T1000 (cell line): ENCODE results near the gene ENTPD2.
"Not testable (repeated sequence)": the region's sequence is repeated elsewhere in the genome, so short reads cannot be mapped to it uniquely, and the experiment has no call there.

Experiments used
- DNase-seq: peaks from one replicate; lab custom pipeline; 2025; ENCODE audit warnings: mixed read lengths; lab: John Stamatoyannopoulos, UW

The ENTPD2 gene

DNA sequence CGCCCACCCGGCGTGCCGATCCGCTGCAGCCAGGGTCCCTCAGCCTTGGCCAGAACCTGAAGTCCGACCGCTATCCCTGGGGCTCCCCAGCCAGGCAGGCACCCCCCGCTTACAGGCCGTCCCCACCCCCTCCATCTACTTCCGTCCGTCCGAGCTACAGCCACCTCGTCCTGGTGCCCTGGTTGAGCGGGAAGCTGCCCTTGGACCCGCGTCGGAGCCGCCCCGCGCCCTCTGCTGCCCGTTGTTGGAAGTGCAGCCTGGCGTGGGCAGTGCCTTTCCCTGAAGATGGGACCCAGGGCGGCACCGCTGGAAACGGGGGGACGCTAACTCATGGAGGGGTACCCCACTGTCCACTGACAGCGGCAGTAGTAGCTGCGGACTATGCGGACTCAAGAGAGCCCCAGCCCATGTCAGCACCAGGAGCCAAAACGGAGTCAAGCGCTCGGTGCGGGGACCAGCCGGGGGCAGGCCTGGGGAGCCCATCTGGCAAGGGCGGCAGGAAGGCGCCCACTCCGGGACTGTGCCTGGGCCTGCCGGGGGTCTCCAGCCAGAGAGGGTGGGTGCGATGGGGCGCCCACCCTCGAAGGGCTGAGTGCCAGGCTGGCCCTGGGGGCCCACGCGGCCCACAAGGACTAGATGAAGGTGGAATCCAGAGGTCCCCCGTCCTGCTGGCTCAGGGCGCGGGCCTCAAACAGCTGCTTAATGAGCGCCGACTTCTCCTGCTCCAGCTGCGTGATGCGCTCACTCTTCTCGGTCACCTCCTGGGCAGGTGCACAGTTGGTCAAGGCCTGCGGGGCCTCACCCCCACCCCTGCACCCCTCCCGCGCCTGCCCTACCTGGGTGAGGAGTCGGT, 10.4 kb upstream of the ENTPD2 start:
- peak; percentile 18 for DNase-seq

DNA sequence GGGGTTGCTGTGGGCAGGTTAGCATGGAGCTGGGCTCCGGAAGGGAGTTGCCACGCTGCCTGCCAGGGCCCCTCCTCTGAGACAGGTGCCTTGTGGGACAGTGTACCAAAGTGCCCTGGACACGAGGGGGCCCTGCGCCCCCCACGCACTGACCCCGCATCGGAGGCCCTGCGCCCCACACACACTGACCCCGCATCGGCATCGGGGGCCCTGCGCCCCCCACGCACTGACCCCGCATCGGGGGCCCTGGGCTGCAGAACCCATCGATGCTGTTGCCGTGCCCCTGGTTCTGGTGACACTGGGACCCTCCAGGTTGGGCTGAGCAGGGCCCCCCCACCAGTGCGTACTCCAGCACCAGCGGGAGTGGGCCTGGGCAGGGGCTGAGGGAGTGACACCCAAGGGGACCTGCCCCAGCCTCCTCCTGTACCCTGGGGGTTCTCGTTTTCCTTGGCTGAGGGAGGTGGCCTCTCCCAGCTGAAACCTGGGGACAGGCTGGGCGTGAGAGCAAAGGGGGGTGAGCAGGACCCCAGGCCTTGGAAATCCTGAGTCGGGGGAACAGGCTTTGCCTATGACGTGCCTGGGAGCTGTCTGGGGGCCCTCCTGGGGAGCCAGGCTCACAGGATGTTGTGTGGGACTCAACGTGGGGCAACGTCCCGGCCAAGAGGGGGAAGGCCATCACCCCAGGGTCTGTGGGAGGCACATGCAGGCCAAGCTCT, 9.6 kb upstream of the ENTPD2 start:
- no peak for DNase-seq

GRCh38 chr9:137062798-137063197, 8.9 kb upstream of the ENTPD2 start:
- DNase-seq: not testable (repeated sequence)

DNA sequence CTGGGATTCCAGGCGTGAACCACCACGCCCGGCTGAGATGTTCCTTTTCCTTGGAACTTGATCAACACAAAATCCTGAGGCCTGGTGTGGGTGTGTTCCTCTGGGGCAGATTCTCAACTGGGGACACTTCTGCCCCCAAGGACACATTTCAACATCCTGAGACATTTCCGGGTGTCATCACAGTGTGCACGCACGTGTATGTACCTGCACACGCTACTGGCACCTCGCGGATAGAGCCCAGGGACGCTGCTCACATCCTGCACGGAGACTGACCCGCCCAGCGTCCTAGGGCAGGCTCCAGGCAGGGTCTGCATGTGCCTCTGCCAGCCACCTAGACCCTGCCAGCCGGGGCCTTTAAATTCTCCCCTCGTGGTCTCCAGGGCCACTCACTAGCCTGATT, 8.5 kb upstream of the ENTPD2 start:
- no peak for DNase-seq

- DNase-seq: no peak
Observed at GRCh38 chr9:137058521-137059234, 4.8 kb upstream of the ENTPD2 start.

DNA sequence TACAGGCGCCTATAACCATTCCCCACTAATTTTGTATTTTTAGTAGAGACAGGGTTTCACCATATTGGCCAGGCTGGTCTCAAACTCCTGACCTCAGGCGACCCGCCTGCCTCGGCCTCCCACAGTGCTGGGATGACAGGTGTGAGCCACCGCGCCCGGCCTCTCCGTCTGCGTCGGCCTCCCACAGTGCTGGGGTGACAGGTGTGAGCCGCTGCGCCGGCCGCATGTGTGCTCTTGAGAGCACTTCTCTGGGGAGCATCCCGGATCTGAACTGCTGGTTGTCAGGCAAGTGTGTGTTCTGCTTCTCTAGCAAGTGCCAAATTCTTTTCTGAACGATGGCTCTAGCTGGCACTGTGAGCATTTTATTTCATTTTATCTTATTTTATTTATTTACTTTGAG, 3.7 kb upstream of the ENTPD2 start:
- DNase-seq: no peak

DNA sequence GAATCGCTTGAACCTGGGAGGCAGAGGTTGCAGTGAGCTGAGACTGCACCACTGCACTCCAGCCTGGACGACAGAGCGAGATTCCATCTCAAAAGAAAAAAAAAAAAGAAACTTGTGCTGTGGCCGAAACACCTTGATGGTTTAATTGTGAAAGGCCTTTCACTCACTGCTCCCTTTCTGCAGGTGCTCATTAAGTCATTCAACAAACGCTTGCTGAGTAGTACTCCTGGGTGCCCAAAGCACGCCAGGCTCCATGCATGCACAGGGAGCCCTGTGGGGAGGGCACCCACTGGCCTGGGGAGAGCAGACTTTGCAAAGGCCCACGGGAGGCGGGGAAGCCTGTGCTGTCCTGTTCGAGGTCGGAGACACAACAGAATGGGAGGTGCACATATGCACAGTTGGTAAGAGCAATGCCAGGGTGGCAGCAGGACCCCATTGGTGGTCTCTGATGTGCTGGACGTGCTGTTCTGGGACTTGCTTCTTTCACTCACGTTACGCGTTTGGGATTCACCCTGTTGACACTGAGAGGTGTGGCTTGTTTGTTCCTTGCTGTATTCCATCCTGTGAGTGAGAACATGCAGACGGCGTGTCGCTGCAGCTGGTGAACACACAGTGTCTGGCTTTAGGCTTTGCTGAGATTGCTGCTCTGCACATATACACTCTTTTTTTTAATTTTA, 3.0 kb upstream of the ENTPD2 start:
- DNase-seq: no peak

- DNase-seq: no peak
Observed at GRCh38 chr9:137055385-137056364, 1.8 kb upstream of the ENTPD2 start.

- no peak for DNase-seq
Observed at GRCh38 chr9:137054932-137055384, 1.1 kb upstream of the ENTPD2 start.

GRCh38 chr9:137052998-137053943, 590 bp downstream of the ENTPD2 start:
- DNase-seq: no peak

DNA sequence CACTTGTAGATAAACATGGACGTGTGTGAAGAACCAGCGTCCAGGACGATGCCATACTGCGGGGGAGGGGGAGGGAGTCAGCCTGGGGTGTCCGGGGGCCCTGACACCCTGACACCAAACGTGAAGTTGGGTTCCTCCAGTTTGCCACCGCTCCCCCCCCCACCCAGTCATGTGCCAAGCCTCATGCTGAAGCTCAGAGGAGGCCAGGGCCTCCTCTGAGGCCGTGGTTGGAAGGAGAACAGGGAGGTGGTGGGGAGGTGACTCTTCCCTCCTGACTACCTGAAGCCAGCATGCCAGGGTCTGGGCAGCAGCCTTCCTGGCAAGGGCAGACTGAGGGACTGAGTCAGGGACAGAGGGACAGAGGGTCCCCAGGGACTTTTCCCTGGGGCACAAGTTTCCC, 1.6 kb downstream of the ENTPD2 start:
- no peak for DNase-seq

DNA sequence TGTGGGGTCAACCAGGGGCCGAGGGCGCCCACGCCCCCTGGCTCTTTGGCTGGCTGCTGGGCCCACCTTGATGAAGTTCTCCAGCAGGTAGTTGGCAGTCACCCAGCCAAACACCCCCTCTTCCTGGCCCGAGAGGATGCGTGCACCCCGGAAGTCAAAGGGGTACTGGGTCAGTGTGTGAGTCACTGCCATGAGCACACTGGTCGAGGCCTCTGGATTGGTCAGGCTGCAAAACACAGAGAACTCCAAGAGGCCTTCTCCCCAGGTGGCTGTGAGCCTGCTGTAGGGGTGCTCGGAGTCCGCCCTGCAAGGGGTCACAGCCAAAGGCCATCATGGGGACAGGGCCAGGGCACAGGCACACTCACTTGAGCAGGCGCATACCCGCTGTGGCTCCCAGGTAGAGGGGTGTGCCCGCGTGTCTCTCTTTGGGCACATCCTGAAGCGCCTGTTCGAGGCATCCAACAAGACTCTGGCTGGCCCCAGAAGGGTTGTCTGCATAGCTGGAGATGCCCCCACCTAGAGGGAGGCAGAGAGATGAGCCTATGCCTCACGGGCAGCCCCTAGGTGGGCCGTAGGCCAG, 2.6 kb downstream of the ENTPD2 start:
- no peak for DNase-seq

DNA sequence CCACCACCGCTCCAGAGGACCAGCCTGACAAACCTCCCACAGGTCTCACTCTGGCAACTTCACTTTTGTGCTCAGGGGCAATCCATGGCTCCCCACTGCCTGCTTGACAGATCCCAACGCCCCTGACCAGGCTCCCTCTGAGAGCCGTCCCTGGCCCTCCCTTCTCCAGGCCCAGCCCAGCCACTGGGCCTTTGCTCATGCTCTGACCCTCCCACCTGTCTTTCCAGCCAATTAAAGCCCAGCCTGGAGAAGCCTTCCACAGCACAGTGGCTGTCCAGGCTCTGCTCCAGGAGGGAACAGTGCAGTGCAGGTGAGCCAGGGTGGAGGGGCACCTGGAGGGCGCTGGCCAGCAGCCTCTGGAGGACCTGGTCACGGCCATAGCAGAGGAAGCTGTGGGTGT, 3.3 kb downstream of the ENTPD2 start:
- DNase-seq: no peak

- no peak for DNase-seq
Observed at GRCh38 chr9:137049544-137050449, 4.1 kb downstream of the ENTPD2 start.

- DNase-seq: no peak
Observed at GRCh38 chr9:137048655-137049543, 5.0 kb downstream of the ENTPD2 start.

- DNase-seq: no peak
Observed at GRCh38 chr9:137046088-137046787, 7.6 kb downstream of the ENTPD2 start, which contains the start of gene NPDC1. NPDC1 (minus strand) TSS chr9:137046177; CDS start chr9:137045989, 188 bp downstream.
